Measurements from ENCODE around the gene CHMP1B.
A peak's percentile ranks its signal among the peaks of the same experiment; 100 is the strongest.

The CHMP1B gene, protein sequence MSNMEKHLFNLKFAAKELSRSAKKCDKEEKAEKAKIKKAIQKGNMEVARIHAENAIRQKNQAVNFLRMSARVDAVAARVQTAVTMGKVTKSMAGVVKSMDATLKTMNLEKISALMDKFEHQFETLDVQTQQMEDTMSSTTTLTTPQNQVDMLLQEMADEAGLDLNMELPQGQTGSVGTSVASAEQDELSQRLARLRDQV

GRCh38 chr18:11851146-11851805, at the start of gene CHMP1B:
CHMP1B (plus strand) TSS chr18:11851413; CDS start chr18:11851512, 99 bp downstream.
- peak; percentile 92 for DNase-seq (ENCODE audit: low spot score)

DNA sequence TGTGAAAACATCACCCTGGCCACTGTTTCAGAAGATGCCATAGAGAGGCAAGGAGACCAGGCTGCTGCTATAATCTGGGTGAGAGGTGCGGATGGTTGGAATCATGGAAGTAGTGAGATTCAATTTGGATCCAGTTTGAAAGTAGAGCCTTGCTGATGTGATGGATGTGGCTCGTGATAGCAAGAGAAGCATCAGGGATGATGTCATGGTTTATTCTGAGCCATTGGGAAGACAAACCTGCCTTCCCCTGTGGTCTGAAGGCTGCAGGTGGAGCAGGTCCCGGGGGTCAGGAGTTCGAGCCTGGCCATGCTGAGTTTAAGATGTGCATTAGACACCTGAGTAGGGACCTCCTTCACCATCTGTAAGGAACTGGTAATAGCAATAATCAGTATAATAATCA, 49.6 kb upstream of the CHMP1B start:
- no peak for DNase-seq (ENCODE audit: low spot score)

DNA sequence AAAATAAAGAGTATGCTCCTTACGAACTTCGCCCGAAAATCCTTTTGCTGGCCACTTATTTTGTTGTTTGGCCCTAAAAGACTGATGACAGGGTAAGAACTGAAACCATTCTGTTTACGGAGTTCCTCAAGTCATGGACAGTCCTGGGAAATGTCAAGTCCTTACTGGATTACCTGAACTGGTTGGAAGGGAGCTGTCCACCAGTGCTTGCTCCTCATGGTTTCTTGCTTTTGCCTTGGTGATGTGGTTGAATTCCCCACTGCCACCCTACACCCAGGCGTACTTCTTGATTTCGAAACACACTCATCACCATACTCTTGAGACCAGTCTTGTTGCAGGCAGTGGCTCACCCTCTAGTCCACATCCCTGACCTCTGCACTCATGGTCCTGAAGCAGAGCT, 49.1 kb upstream of the CHMP1B start:
- DNase-seq (ENCODE audit: low spot score): no peak

GRCh38 chr18:11802586-11802985, 48.6 kb upstream of the CHMP1B start:
- no peak for DNase-seq (ENCODE audit: low spot score)

- DNase-seq (ENCODE audit: low spot score): no peak
Measured at GRCh38 chr18:11807233-11807632, 44.0 kb upstream of the CHMP1B start.

DNA sequence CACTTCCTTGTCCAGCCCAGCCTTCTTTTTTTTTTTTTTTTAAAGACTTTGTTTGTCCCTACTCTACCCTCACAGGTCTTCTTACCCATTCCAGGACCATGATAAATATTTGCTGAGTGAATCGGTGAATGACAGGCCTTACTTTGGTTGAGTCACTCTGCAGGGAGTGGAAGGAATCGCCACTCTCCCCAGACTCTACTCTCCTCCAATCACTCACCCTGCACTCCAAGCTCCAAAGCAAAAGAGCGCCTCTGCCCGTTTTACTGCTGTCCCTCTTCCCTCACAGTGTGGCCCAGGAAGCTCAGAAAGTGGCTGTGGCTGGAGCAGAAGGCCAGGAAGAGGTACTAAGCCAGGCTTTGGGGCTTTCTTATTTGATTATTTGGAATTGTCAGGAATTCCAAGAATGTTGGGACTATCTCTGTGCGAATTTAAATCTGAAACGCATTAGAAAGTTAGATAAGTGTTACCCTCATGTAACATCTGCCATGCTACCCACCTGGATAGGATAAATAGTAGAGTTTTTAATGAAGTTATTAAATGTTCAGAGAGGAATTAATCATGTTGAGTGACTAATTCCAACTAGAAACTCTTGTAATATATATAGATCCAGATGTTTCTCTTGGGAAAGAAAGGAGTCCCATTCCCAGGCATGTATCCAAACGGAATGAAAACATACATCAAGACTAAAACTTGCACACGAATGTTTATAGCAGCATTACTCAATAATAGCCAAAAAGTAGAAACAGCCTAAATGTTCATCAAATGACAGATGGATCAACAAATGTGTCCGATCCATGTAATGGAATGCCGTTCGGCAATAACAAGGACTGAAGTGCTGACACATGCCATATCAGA, 43.0 kb upstream of the CHMP1B start:
- DNase-seq (ENCODE audit: low spot score): no peak

DNA sequence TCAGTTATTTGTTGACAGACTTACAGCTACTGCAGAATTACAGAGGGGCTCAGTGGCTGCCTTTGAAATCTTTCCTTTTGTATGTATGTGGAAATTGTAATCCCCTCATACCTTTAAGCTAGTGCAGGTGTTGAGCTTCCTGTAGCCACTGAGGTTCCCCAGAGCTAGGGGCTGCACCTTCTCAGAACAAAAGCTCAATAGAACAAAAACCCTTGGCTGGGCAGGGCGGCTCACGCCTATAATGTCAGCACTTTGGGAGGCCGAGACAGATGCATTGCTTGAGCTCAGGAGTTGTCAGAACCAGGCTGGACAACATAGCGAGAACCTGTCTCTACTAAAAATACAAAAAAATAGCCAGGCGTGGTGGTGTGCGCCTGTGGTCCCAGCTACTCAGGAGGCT, 41.3 kb upstream of the CHMP1B start:
- DNase-seq (ENCODE audit: low spot score): no peak

GRCh38 chr18:11810379-11810778, 40.8 kb upstream of the CHMP1B start:
- DNase-seq (ENCODE audit: low spot score): no peak

DNA sequence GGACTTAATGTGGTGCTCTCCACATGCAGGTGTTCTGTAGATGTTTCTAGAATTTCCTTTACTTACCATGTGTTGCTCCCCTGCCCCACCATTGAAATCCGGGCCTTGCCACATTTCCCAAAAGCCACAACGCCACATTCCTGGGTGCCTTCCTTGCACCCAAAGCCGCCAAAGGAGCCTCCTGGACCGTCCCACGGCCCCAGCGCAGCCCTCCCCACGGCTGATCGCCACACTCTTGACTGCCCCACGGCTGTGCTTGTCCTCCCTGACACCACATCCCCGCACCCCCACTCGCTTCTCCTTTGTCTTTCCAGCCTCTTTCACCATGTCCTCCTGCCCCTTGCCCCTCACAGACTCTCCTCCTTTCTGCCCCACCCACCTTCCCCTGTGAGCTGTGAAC, 40.2 kb upstream of the CHMP1B start:
- DNase-seq (ENCODE audit: low spot score): no peak

DNA sequence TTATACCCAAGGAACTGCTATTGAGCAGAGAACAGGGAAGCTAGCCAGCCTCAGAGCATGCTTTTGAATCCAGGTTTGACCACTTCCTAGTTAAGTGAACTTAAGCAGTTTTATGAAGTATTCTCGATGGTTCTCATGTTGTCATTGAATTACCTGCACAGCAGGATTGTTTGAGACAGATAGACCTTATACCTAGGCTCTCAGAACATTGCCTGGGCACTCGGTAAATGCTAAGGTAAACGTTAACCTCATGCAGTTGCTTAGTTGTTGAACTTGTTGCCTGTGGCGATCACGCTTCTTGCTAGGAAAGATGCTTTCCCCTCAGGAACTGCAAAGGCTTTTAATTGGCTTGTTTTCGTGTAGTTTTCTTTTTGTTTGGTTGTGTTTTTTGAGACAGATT, 34.0 kb upstream of the CHMP1B start:
- no peak for DNase-seq (ENCODE audit: low spot score)

GRCh38 chr18:11818486-11819203, 32.6 kb upstream of the CHMP1B start:
- no peak for DNase-seq (ENCODE audit: low spot score)

DNA sequence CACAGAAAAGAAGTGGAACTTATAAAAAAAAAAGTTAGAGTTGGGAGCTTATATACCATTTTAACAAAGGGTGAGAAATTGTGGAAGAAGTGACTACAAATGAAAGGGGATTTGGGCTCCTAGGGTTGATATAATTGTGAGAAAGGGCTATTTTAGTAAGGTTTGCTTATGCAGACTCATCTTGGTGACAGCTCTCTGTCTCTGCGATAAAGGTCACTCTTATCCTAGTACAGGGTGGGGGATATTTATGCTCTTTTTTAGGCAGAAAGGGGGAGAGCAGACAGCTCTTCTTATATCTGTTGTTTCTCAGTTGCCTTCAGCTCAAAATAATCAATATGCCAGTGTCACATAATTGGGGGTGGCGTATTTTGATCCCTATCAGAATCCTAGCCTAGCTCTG, 31.3 kb upstream of the CHMP1B start:
- no peak for DNase-seq (ENCODE audit: low spot score)

- no peak for DNase-seq (ENCODE audit: low spot score)
Measured at GRCh38 chr18:11820697-11821096, 30.5 kb upstream of the CHMP1B start.

DNA sequence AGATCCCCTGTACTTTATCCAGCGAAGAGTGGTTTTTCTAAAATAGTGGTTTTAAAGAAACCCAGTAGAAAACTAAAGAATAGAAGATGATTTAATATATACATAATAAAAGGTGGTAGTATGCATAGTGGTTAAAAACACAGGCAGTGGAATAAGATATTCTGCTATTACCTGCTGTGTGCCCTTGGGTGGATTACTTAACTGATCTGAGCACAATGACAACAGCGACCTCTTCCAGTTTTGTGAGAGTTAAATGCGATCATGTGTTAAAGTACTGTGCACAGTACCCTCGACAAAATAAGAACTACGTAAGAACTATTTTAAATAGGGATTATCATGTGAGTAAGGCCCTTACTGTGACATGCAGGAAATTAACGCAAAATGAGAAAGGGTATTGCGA, 30.0 kb upstream of the CHMP1B start:
- DNase-seq (ENCODE audit: low spot score): no peak

- no peak for DNase-seq (ENCODE audit: low spot score)
Measured at GRCh38 chr18:11821643-11822237, 29.5 kb upstream of the CHMP1B start.

DNA sequence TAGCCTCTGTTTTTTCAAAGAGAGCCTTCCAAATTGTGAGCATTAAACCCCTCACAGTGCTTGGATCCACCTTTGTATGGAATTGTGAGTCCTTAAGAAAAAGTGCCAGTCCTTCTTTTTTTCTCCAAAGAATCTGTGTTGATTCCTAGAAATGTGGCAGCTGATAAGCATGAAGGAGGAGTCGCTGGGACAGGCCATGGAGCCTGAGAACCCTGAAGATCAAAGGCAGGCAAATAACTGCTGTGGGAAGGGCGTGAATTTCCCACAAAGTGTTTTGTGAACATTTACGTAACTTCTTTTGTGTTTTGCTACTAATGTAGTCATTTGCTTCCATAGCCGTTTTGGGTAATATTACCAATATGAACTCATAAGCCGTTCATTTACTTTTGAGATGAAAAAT, 27.7 kb upstream of the CHMP1B start:
- DNase-seq (ENCODE audit: low spot score): no peak

- no peak for DNase-seq (ENCODE audit: low spot score)
Measured at GRCh38 chr18:11826836-11827235, 24.4 kb upstream of the CHMP1B start.

DNA sequence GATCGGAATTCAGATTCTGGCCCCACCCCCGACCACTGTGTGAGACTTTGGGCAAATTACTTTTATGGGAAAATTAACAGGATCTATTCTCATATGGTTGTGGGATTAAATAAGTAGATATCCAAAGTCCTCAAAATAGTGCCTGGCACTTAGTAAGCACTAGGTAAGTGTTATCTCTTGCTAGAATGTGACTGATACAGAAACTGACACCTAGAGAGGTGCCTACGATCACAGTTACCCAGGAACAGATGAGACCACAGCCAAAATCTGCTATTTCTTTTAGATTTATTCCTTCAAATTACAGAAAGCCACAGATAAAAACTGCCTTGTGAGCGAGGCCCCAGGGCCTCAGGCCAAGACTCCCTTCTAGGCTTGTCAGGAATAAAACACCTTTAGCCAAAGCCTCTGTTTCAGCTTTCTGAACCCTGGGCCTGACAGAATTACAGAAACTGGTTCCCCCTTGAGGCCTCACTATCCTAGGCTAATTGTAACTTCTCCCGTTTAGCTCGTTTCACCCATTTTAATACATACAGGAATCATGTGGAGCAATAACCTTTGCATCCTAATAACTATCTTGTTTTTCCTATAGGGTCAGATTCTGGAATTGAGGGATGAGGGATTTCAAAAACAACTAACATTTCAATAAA, 22.3 kb upstream of the CHMP1B start:
- no peak for DNase-seq (ENCODE audit: low spot score)

DNA sequence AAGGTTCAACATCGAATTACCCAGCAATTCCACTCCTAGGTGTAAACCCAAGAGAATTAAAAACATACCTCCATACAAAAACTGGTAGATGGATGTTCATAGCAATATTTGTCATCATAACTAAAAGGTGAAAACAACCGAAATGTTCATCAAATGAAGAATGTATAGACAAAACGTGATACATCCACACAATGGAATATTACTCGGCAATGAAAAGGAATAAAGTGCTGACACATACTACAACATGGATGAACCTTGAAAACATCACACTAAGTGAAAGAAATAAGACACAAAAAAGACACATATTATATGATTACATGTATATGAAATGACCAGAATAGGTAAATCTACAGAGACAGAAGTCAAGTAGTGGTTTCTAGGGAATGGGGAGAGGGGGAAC, 20.6 kb upstream of the CHMP1B start:
- DNase-seq (ENCODE audit: low spot score): no peak

DNA sequence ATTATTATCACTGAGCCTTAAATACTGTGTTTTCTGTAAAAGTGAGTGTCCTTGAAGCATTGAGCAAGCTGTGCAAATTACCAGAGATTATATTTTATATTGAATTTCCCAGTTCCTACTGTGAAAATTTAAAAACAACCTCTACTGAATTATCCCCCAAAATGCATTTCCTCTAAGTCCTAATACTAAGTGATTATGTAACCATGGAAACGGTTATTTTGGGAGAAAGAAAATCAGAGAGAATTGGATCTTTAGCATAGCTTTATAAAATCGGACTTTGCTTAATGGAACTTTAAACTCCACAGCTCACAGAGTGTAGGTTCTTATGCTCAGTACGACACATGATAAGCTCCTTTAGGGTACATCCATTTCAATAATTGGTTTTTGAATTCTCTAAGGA, 19.3 kb upstream of the CHMP1B start:
- DNase-seq (ENCODE audit: low spot score): no peak

- no peak for DNase-seq (ENCODE audit: low spot score)
Measured at GRCh38 chr18:11834772-11835171, 16.4 kb upstream of the CHMP1B start.

DNA sequence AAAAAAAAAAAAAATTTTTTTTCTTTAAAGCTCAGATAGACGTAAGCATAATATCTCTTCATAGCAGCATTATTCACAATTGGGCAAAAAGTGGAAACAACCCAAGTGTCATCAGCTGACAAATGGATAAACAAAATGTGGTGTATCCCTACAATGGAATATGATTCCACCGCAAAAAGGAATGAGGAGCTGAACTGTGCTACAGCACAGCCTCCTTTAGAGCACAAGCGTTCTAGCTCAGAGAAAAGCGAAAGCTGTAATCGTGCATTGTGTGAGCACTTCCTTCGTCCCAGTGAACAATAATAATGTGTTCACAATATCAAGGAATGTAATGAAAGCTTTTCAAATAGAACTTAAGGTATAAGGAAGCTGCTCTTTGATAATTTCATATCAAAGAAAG, 11.7 kb upstream of the CHMP1B start:
- no peak for DNase-seq (ENCODE audit: low spot score)

Measured in kidney capillary endothelial cell (primary cell).